KMS-11 (cell line): Measurements from ENCODE around the gene CORO7.

Experiments used
- H2AFZ ChIP-seq: fragments of 200-600 bp; sonication (generic); 2 replicates; pipeline ENCODE4 v1.6.1; 2016; ENCODE audit warnings: antibody characterized with exemption, mixed run types, low read depth
- H3K27ac ChIP-seq: fragments of 200-600 bp; sonication (generic); 2 replicates; pipeline ENCODE4 v1.6.1; 2016; ENCODE audit warnings: mild to moderate bottlenecking, mixed run types
- H3K27me3 ChIP-seq: fragments of 200-600 bp; sonication (generic); 2 replicates; pipeline ENCODE4 v1.6.1; 2017; ENCODE audit warnings: mild to moderate bottlenecking, low read depth, mixed run types, moderate library complexity; ENCODE audit not compliant: insufficient read depth
- H3K36me3 ChIP-seq: fragments of 200-600 bp; sonication (generic); 2 replicates; pipeline ENCODE4 v1.6.1; 2017; ENCODE audit warnings: mild to moderate bottlenecking, mixed run types; ENCODE audit not compliant: insufficient read depth
- H3K4me1 ChIP-seq: fragments of 200-600 bp; sonication (generic); 2 replicates; pipeline ENCODE4 v1.6.1; 2016; ENCODE audit warnings: mild to moderate bottlenecking, low read depth, mixed run types; ENCODE audit not compliant: poor library complexity, severe bottlenecking
- H3K4me2 ChIP-seq: fragments of 200-600 bp; sonication (generic); 2 replicates; pipeline ENCODE4 v1.7.0; 2016; ENCODE audit warnings: mild to moderate bottlenecking, mixed run types
- H3K4me3 ChIP-seq: fragments of 200-600 bp; sonication (generic); IDR thresholded peaks from 2 replicates; pipeline ENCODE4 v1.6.1; 2017; ENCODE audit warnings: low read depth, low read length, mixed read lengths; ENCODE audit not compliant: insufficient read depth
- H3K79me2 ChIP-seq: fragments of 200-600 bp; sonication (generic); 2 replicates; pipeline ENCODE4 v1.6.1; 2016; ENCODE audit warnings: low read depth, mixed run types; ENCODE audit not compliant: insufficient read depth
- H3K9ac ChIP-seq: fragments of 200-600 bp; sonication (generic); 2 replicates; pipeline ENCODE4 v1.6.1; 2016; ENCODE audit warnings: mild to moderate bottlenecking, mixed run types
- H4K20me1 ChIP-seq: fragments of 200-600 bp; sonication (generic); 2 replicates; pipeline ENCODE4 v1.6.1; 2016; ENCODE audit warnings: mild to moderate bottlenecking, mixed run types; ENCODE audit not compliant: insufficient read depth
- TF ChIP-seq, protein P1 (sequence below): fragments of 200-600 bp; sonication (generic); conservative IDR thresholded peaks from 2 replicates; pipeline ENCODE4 v1.6.1; 2017; ENCODE audit warnings: low read depth, mild to moderate bottlenecking, antibody characterized with exemption, low read length, moderate library complexity, mixed read lengths

Gene CORO7

GRCh38 chr16:4358831-4359561, 57.4 kb downstream of the CORO7 start:
- Histone ChIP-seq H3K79me2 (no peaks in the 10 kb centered on the region), H3K4me3 (no peak overlapping the region), H3K36me3 (peaks cover 3% of the 10 kb centered on the region; the same call in 1 of the 2 replicates), H3K27ac (no peak overlapping the region), H3K9ac (no peak overlapping the region), H3K4me2 (no peak overlapping the region), H3K4me1 (no peaks in the 10 kb centered on the region), H3K27me3 (no peaks in the 10 kb centered on the region), H2AFZ (no peak overlapping the region), H4K20me1 (no peaks in the 10 kb centered on the region)
- TF ChIP-seq, protein P1, sequence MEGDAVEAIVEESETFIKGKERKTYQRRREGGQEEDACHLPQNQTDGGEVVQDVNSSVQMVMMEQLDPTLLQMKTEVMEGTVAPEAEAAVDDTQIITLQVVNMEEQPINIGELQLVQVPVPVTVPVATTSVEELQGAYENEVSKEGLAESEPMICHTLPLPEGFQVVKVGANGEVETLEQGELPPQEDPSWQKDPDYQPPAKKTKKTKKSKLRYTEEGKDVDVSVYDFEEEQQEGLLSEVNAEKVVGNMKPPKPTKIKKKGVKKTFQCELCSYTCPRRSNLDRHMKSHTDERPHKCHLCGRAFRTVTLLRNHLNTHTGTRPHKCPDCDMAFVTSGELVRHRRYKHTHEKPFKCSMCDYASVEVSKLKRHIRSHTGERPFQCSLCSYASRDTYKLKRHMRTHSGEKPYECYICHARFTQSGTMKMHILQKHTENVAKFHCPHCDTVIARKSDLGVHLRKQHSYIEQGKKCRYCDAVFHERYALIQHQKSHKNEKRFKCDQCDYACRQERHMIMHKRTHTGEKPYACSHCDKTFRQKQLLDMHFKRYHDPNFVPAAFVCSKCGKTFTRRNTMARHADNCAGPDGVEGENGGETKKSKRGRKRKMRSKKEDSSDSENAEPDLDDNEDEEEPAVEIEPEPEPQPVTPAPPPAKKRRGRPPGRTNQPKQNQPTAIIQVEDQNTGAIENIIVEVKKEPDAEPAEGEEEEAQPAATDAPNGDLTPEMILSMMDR = peak; percentile 97

GRCh38 chr16:4358236-4358635, 58.2 kb downstream of the CORO7 start:
- no peaks in the 10 kb centered on the region for H3K4me1 ChIP-seq
- H3K4me3 ChIP-seq = no peak overlapping the region
- peaks cover 3% of the 10 kb centered on the region; the same call in 1 of the 2 replicates for H3K36me3 ChIP-seq
- H3K4me2 ChIP-seq = no peak overlapping the region
- no peak overlapping the region for H2AFZ ChIP-seq
- H3K27ac ChIP-seq = no peak overlapping the region
- TF ChIP-seq, protein P1 = no peak
- H3K27me3 ChIP-seq = no peaks in the 10 kb centered on the region
- no peak overlapping the region for H3K9ac ChIP-seq
- H4K20me1 ChIP-seq = no peaks in the 10 kb centered on the region
- H3K79me2 ChIP-seq = no peaks in the 10 kb centered on the region

GRCh38 chr16:4356820-4357219, 59.6 kb downstream of the CORO7 start:
- H2AFZ ChIP-seq = no peak overlapping the region
- H3K36me3 ChIP-seq = no peaks in the 10 kb centered on the region; the same call in 1 of the 2 replicates
- no peak overlapping the region for H3K9ac ChIP-seq
- H3K27ac ChIP-seq = no peak overlapping the region
- peaks cover 13% of the 10 kb centered on the region for H3K4me1 ChIP-seq
- TF ChIP-seq, protein P1 = no peak
- H3K4me2 ChIP-seq = no peak overlapping the region
- no peak overlapping the region for H3K4me3 ChIP-seq
- H3K27me3 ChIP-seq = no peaks in the 10 kb centered on the region
- no peaks in the 10 kb centered on the region for H4K20me1 ChIP-seq
- no peaks in the 10 kb centered on the region for H3K79me2 ChIP-seq

DNA sequence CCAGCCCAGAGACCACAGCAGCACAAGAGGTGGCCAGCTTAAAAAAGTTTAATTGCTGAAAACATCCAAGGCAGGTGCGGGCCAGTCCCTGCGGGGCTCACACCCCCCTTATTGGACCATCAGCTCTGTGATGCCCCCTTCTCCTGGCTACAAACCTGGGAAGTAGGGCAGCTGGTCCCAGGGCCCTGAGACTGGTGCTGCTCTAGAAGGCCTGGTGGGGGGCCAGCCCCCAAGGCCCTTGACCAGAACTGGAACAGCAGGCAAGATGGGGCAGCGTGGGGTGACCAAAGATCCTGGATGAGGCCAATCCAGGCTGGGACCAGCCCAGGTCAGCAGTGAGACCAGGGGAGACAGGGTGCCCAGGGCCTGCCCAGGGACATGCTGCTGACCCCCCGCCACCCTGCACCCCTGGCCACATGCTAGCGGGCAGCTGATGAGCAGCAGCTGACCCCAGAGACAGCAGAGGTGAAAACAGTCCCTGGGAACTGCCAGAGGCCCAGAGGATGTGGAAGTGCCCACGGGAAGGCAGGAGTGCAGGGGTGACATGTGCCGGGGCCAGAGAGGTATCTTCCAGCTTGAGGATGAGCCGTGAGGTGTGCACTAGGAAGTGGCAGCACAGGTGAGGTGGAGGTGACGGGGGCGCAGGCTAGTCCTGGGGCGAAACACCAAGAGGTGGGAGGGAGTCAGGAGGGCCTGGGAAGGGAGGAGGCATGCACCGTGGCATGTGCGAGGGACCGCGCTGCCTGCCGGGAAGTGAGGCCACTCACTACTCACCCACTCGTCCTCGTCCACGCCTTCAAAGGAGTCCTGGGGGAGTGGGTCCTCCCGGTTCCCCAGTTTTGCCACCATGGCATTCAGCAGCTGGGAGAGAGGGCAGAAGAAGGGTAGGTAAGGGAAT, 61.6 kb downstream of the CORO7 start:
- H3K27ac ChIP-seq = no peak overlapping the region
- no peaks in the 10 kb centered on the region for H3K27me3 ChIP-seq
- TF ChIP-seq, protein P1 = no peak
- no peak overlapping the region for H2AFZ ChIP-seq
- peaks cover 12% of the 10 kb centered on the region for H3K79me2 ChIP-seq
- no peak overlapping the region for H3K4me3 ChIP-seq
- H4K20me1 ChIP-seq = no peaks in the 10 kb centered on the region; the same call in 1 of the 2 replicates
- no peak overlapping the region for H3K4me2 ChIP-seq
- peaks cover 23% of the 10 kb centered on the region for H3K4me1 ChIP-seq
- no peaks in the 10 kb centered on the region; the same call in 1 of the 2 replicates for H3K36me3 ChIP-seq
- H3K9ac ChIP-seq = no peak overlapping the region
